ENCODE data around the gene TBC1D25. TPM values are rescaled to one million over a fixed set of nuclear protein-coding genes. Genes with fewer than 3 reads are reported as not detected.
"Not testable (repeated sequence)": the region's sequence is repeated elsewhere in the genome, so short reads cannot be mapped to it uniquely, and the experiment has no call there.

The TBC1D25 gene
- total RNA-seq, 2 donors from 2014 or later, result 11.4 to 13.6 TPM

DNA sequence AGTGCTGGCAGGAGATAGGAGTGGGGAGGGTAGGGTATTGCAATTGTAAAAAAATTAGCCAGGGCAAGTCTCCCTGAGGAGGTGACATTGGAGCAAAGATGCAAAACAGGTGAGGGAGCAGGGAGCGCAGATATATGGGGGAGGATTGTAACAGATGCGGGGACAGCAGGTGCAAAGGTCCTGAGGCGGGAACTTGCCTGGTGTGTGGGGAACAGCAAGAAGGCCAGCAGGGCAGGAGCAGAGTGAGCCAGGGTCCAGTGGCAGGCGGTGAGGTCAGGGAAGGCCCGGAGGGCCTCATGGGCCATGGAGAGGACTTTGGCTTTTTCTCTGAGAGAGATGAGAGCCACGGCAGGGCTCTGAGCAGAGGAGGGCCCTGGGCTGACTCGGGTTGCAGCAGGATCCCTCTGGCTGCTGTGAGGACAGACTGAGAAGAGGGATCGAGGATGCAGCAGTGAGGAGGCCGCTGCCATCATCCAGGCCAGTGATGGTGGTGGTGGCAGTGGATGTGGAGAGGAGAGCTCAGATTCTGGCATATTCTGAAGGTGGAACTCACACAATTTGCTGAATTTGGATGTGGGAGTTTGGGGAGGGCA is 24.6 kb upstream of the TBC1D25 start:
- no peak for DNase-seq (ENCODE audit: low spot score)
- Histone ChIP-seq H3K27ac (no peak overlapping the region), H3K4me3 (no peak overlapping the region), H3K36me3 (peaks cover 4% of the 10 kb centered on the region), H3K4me1 (ENCODE audit: control insufficient read depth in 1 of 2, low read depth in 2 of 2) (peaks cover 0 to under 1% of the 10 kb centered on the region in 2 donors), H3K9me3 (no peaks in the 10 kb centered on the region), H3K27me3 (replicated peaks; ENCODE audit: insufficient read depth) (no peaks in the 10 kb centered on the region)
- TF ChIP-seq, protein P1, sequence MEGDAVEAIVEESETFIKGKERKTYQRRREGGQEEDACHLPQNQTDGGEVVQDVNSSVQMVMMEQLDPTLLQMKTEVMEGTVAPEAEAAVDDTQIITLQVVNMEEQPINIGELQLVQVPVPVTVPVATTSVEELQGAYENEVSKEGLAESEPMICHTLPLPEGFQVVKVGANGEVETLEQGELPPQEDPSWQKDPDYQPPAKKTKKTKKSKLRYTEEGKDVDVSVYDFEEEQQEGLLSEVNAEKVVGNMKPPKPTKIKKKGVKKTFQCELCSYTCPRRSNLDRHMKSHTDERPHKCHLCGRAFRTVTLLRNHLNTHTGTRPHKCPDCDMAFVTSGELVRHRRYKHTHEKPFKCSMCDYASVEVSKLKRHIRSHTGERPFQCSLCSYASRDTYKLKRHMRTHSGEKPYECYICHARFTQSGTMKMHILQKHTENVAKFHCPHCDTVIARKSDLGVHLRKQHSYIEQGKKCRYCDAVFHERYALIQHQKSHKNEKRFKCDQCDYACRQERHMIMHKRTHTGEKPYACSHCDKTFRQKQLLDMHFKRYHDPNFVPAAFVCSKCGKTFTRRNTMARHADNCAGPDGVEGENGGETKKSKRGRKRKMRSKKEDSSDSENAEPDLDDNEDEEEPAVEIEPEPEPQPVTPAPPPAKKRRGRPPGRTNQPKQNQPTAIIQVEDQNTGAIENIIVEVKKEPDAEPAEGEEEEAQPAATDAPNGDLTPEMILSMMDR (IDR thresholded peaks at IDR 0.05), result no peak
- ATAC-seq (ENCODE audit: insufficient number of reproducible peaks, low FRiP score, low read depth), result no peak

- no peak for ATAC-seq (ENCODE audit: insufficient number of reproducible peaks, low FRiP score, low read depth)
- H3K4me3 ChIP-seq, result no peak overlapping the region
- TF ChIP-seq, protein P1 (IDR thresholded peaks at IDR 0.05), result no peak
- H3K27me3 ChIP-seq (replicated peaks; ENCODE audit: insufficient read depth), result no peaks in the 10 kb centered on the region
- peaks cover 4% of the 10 kb centered on the region for H3K36me3 ChIP-seq
- DNase-seq (ENCODE audit: low spot score), result no peak
- no peaks in the 10 kb centered on the region for H3K9me3 ChIP-seq
- H3K27ac ChIP-seq, result no peak overlapping the region
- no peaks in the 10 kb centered on the region for H3K4me1 ChIP-seq (ENCODE audit: control insufficient read depth in 1 of 2, low read depth in 2 of 2)
These were observed 23.7 kb upstream of the TBC1D25 start for GRCh38 chrX:48515842-48516241.

DNA sequence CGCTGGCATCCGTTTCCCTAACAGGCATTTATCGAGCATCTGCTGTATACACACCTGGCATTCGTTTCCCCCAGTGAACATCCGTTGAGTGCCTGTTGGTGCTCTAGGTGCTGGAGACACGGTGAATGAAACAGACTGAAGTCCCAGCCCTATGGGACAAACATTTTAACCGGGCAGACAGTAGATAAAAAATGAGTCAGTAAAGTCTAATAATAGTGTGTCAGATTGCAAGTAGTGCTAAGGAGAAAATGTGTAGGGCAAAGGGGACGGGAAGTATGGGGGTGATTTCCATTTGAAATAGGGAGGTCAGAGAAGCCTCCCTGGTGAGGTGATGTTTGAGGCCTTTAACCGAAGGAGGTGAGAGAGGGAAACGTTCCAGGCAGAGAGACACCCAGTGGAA is 23.2 kb upstream of the TBC1D25 start:
- Histone ChIP-seq H3K4me1 (ENCODE audit: control insufficient read depth in 1 of 2, low read depth in 2 of 2) (no peaks in the 10 kb centered on the region), H3K36me3 (peaks cover 4% of the 10 kb centered on the region), H3K9me3 (no peaks in the 10 kb centered on the region), H3K27ac (no peak overlapping the region), H3K4me3 (no peak overlapping the region), H3K27me3 (replicated peaks; ENCODE audit: insufficient read depth) (no peaks in the 10 kb centered on the region)
- ATAC-seq (ENCODE audit: insufficient number of reproducible peaks, low FRiP score, low read depth) (no peak), DNase-seq (ENCODE audit: low spot score) (no peak)
- TF ChIP-seq, protein P1 (IDR thresholded peaks at IDR 0.05), result no peak

DNA sequence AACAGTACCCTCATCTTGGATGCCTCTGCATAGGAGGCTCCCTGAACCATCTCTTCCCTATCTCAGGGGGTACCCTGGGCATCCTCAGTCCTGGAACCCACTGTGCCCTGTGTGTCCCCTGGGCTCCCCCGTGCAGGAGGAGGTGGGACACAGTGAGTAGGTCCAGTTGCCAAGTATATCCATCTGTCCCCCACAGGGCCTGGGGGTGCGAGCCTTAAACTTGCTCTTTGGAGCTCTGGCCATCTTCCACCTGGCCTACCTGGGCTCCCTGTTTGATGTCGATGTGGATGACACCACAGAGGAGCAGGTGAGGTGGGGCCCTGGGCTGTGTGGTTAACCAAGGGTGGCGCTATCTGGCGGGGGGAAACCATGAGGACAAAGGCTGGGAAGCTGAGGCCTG is 22.5 kb upstream of the TBC1D25 start:
- peaks cover 4% of the 10 kb centered on the region for H3K36me3 ChIP-seq
- TF ChIP-seq, protein P1 (IDR thresholded peaks at IDR 0.05), result no peak
- no peaks in the 10 kb centered on the region for H3K27me3 ChIP-seq (replicated peaks; ENCODE audit: insufficient read depth)
- no peaks in the 10 kb centered on the region for H3K9me3 ChIP-seq
- no peak overlapping the region for H3K4me3 ChIP-seq
- no peak overlapping the region for H3K27ac ChIP-seq
- ATAC-seq (ENCODE audit: insufficient number of reproducible peaks, low FRiP score, low read depth), result no peak
- no peak for DNase-seq (ENCODE audit: low spot score)
- H3K4me1 ChIP-seq (ENCODE audit: control insufficient read depth in 1 of 2, low read depth in 2 of 2), result no peaks in the 10 kb centered on the region

GRCh38 chrX:48519481-48519880 is 20.0 kb upstream of the TBC1D25 start:
- not testable (repeated sequence) for ATAC-seq (ENCODE audit: insufficient number of reproducible peaks, low FRiP score, low read depth); H3K27ac ChIP-seq; H3K4me3 ChIP-seq; H3K9me3 ChIP-seq; H3K36me3 ChIP-seq; H3K27me3 ChIP-seq (replicated peaks; ENCODE audit: insufficient read depth); H3K4me1 ChIP-seq (ENCODE audit: control insufficient read depth in 1 of 2, low read depth in 2 of 2); DNase-seq (ENCODE audit: low spot score)

- Histone ChIP-seq H3K27me3 (replicated peaks; ENCODE audit: insufficient read depth) (no peaks in the 10 kb centered on the region), H3K27ac (no peak overlapping the region), H3K9me3 (no peaks in the 10 kb centered on the region), H3K4me3 (no peak overlapping the region), H3K4me1 (ENCODE audit: control insufficient read depth in 1 of 2, low read depth in 2 of 2) (peaks cover 0 to 5% of the 10 kb centered on the region in 2 donors), H3K36me3 (no peaks in the 10 kb centered on the region)
- TF ChIP-seq, protein P1 (IDR thresholded peaks at IDR 0.05), result no peak
- no peak for ATAC-seq (ENCODE audit: insufficient number of reproducible peaks, low FRiP score, low read depth)
- no peak for DNase-seq (ENCODE audit: low spot score)
These were observed 19.1 kb upstream of the TBC1D25 start for GRCh38 chrX:48520455-48520854.

Measured in thoracic aorta (tissue), 2 donors.